B cell (primary cell): ENCODE data around the gene ETV3.

ENCODE experiments used
- EZH2 ChIP-seq: IDR thresholded peaks from 2 replicates; pipeline ENCODE4 v1.6.1; 2012; ENCODE audit warnings: borderline replicate concordance, low read depth, mild to moderate bottlenecking, moderate library complexity, low read length; ENCODE audit not compliant: insufficient read depth, poor library complexity, severe bottlenecking
- TF ChIP-seq, protein P1 (sequence below): fragments of 200-600 bp; IDR thresholded peaks from one replicate; pipeline ENCODE4 v1.8.0; 2022; ENCODE audit warnings: antibody characterized with exemption, mild to moderate bottlenecking

DNA sequence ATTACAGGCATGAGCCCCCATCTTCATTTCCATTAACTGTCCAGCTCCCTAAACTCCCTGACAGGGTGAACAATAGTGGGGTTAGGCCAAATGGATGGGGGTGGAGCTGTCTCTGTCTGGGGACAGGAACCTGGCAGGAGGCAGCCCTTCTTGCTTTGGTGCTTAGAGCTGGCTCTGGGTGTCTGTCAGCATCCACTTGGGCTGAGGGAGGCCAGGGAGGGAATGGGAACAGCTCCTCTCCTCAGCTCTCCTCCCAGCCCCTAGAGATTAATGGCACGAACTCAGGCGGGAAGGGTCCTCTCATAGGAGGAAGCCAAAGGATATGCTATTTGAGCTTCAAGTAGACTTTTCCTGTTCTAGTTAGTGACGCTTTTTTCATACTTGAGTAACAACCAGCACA lies 27.5 kb downstream of the ETV3 start:
- TF ChIP-seq, protein P1, sequence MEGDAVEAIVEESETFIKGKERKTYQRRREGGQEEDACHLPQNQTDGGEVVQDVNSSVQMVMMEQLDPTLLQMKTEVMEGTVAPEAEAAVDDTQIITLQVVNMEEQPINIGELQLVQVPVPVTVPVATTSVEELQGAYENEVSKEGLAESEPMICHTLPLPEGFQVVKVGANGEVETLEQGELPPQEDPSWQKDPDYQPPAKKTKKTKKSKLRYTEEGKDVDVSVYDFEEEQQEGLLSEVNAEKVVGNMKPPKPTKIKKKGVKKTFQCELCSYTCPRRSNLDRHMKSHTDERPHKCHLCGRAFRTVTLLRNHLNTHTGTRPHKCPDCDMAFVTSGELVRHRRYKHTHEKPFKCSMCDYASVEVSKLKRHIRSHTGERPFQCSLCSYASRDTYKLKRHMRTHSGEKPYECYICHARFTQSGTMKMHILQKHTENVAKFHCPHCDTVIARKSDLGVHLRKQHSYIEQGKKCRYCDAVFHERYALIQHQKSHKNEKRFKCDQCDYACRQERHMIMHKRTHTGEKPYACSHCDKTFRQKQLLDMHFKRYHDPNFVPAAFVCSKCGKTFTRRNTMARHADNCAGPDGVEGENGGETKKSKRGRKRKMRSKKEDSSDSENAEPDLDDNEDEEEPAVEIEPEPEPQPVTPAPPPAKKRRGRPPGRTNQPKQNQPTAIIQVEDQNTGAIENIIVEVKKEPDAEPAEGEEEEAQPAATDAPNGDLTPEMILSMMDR: no peak
- TF ChIP-seq EZH2: no peak
